Activated CD8-positive, alpha-beta memory T cell treated with anti-CD3 and anti-CD28 coated beads for 36 hours (primary cell): ENCODE results near the gene IL23R. TPM values are rescaled to one million over a fixed set of nuclear protein-coding genes. Genes with fewer than 3 reads are reported as not detected.

Source experiments
- CTCF ChIA-PET: fragments of 350-600 bp; sonication (Branson Sonifier 250); formaldehyde crosslinking; loops from one replicate; lab custom pipeline; 2021; ENCODE audit warnings: antibody characterized with exemption; lab: Charles Lee
- POLR2A ChIA-PET: fragments of 350-600 bp; sonication (Branson Sonifier 250); formaldehyde crosslinking; loops from one replicate; lab custom pipeline; 2021; ENCODE audit warnings: antibody characterized with exemption; lab: Charles Lee
- total RNA-seq, 2 experiments: library from RNA; stranded (reverse); gene quantifications; one replicate each; pipeline ENCODE4 v1.2.3, GENCODE V29; 2021

Gene IL23R
- total RNA-seq, 2 experiments from 2014 or later: 0.86 to 1.0 TPM

GRCh38 chr1:67214420-67215174 lies 48.3 kb downstream of the IL23R start:
- CTCF ChIA-PET: interaction anchor here (0.7 to 3.4 kb wide), 8 partner anchors 10 to 292 kb away, joined by 3 to 31 read pairs (median 4); no protein-coding TSS in a partner anchor
- POLR2A ChIA-PET: no interaction called here

DNA sequence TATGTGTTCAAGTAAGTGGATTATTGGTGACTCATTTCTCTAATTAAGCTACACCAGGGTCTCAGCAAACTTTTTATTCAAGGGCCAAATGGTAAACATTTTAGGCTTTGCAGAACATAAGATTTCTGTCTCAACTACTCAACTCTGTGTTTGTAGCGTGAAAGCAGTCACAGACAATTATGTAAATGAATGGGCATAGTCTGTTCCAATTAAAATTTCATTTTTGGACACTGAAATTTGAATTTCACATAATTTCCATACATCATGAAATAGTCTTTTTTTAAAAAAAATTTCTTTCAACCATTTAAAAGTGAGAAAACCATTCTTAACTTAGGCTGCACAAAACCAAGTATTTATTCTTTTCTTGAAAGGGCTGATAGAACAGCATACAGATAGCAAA lies 50.1 kb downstream of the IL23R start:
- ChIA-PET POLR2A (no interaction called here), CTCF (interaction anchor here (1.9 kb wide), 1 partner anchor 284 kb away, joined by 5 read pairs; no protein-coding TSS in a partner anchor)

DNA sequence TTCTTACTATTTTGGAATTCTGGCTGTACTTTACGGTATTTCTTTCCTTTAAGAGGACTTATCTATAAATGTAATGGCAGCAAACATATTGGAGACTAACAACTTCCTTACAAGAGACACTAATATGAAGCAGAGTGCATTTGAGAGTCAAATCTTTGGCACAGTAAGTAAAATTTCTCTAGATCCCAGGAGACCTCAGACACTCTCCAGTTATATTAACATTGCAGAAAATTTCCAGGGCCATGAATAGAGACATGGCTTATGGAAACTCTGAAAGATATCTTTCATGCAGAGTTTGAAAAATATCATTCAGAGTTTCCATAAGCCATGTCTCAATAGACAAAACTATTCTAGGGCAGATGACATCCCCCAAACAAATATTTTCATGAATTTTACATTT lies 51.2 kb downstream of the IL23R start:
- POLR2A ChIA-PET: no interaction called here
- CTCF ChIA-PET: interaction anchor here (1.9 kb wide), 1 partner anchor 283 kb away, joined by 5 read pairs; no protein-coding TSS in a partner anchor

DNA sequence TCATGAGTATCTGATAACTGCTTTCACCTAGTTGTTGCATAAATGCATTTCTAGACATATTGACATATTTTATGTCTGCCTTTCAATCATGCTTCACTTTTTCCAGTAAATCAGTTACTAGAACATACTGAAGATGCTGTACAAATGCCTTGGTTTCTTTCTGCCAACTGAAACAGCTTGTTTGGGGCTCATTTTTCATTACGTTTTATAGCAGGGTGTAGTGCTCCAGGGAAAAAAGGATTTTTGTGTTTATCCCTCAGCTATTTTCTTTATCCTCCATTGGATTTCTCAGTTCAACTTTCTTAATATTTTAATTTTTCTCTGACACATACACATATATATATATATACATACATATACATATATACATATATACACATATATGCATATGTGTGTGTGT lies 51.7 kb downstream of the IL23R start:
- ChIA-PET CTCF (no interaction called here), POLR2A (no interaction called here)

DNA sequence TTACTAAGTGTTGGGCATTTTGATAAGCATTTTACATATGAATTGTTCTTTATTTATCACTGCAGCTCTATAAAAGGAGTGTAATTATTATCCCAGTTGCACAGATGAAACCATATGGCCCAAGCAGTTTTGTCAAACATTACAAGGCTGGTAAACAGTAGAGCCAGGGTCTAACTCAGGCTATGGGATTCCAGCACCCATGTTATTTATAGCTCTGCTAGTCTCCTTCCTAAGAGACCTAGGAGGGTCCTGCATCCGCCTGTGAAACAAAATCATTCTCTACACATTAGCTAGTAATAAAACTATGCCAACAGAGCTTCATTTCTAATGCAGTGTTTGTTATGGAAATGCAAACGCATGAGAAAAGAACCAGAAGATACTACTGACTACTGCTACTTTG lies 58.6 kb downstream of the IL23R start:
- POLR2A ChIA-PET: no interaction called here

GRCh38 chr1:67226688-67227087 lies 60.4 kb downstream of the IL23R start:
- CTCF ChIA-PET: interaction anchor here (1.1 to 1.5 kb wide), 2 partner anchors 43 to 274 kb away, joined by 3 to 4 read pairs; no protein-coding TSS in a partner anchor

More for the DNA sequence above, 58.6 kb downstream of the IL23R start:
- CTCF ChIA-PET: interaction anchor here (1.0 to 1.8 kb wide), 3 partner anchors 10 to 276 kb away, joined by 4 to 6 read pairs (median 4); no protein-coding TSS in a partner anchor

GRCh38 chr1:67227196-67227595 lies 60.9 kb downstream of the IL23R start:
- ChIA-PET POLR2A (no interaction called here), CTCF (interaction anchor here (1.1 to 1.5 kb wide), 2 partner anchors 43 to 273 kb away, joined by 3 to 4 read pairs; no protein-coding TSS in a partner anchor)

More at GRCh38 chr1:67226688-67227087, 60.4 kb downstream of the IL23R start:
- POLR2A ChIA-PET: no interaction called here

- ChIA-PET CTCF (no interaction called here), POLR2A (no interaction called here)
Observed at GRCh38 chr1:67228791-67229190, 62.5 kb downstream of the IL23R start.

- ChIA-PET CTCF (interaction anchor here (0.6 to 1.5 kb wide), 2 partner anchors 96 to 270 kb away, joined by 3 to 6 read pairs; partner anchors contain the start of gene C1orf141), POLR2A (no interaction called here)
Observed at GRCh38 chr1:67230539-67230938, 64.3 kb downstream of the IL23R start.

- POLR2A ChIA-PET: no interaction called here
- CTCF ChIA-PET: interaction anchor here (0.6 to 1.5 kb wide), 2 partner anchors 260 to 264 kb away, joined by 3 to 7 read pairs; no protein-coding TSS in a partner anchor
Observed at GRCh38 chr1:67236277-67236676, 70.0 kb downstream of the IL23R start.

GRCh38 chr1:67239738-67240137 lies 73.5 kb downstream of the IL23R start:
- ChIA-PET POLR2A (no interaction called here), CTCF (no interaction called here)

- ChIA-PET POLR2A (interaction anchor here (1.0 kb wide), 1 partner anchor 187 kb away, joined by 4 read pairs; no protein-coding TSS in a partner anchor), CTCF (interaction anchor here (1.0 kb wide), 1 partner anchor 29 kb away, joined by 4 read pairs; no protein-coding TSS in a partner anchor)
Observed at GRCh38 chr1:67241200-67241746, 75.0 kb downstream of the IL23R start.

DNA sequence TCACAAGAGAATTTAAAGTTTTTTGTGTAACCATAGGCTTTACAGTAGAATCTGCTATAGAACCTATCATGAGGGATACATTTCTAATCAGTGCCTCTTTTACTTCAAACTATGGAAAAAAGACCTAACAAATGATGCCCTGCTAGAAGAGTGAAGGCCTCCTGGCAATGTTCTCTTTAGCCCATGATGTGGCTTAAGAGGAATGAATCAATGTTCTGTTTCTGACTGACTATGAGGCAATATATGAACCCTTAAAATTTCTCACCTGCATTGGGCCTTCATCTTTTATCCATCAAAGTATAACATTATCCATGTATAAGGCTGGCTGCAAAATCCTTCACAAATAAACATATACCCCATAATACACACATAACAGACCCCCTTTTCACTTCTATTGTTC lies 75.8 kb downstream of the IL23R start:
- CTCF ChIA-PET: interaction anchor here (1.0 kb wide), 1 partner anchor 30 kb away, joined by 4 read pairs; no protein-coding TSS in a partner anchor
- POLR2A ChIA-PET: no interaction called here

DNA sequence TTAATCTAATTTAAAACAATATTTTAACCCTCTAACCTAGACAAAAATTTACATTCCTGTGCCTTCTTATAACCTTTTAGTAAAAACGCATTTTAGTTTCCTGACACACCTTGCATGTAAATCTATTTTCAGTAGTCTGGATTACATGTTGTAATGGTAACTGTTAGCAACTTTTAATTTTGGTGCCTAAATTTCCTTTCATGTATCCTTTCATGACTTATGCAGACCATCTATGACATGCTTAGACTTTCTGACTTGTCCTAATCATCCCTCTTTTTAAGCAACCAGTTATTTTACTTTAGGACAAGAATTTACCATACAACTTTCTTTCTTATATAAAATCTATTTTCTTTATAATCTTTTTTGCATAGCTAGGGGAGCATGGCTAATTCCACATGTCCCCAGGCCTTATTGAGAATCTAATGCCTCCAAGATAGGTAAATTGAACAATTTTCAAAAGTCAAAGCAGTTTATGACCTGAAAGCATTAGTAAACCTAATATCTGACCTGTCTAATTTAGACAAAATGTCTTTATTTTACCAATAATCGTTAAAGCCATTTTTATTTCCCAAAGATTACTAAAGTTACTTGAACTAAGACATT lies 83.9 kb downstream of the IL23R start:
- ChIA-PET POLR2A (no interaction called here), CTCF (no interaction called here)

- ChIA-PET POLR2A (no interaction called here), CTCF (no interaction called here)
Observed at GRCh38 chr1:67256291-67257172, 90.3 kb downstream of the IL23R start.

DNA sequence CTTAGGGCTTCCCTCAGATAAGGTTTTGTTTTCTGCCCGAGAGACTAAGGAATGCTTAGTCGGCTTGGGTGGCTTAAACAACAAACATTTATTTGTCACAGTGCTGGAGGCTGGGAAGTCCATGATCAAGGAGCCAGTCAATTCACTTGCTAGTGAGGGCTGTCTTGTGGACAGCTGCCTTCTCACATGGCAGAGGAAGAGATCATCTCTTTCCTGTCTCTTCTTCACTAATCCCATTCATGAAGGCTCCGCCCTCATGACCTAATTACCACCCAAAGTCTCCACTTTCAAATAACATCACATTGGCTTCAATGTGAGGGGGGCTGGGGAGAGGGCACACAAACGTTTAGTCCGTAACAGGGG lies 90.9 kb downstream of the IL23R start:
- POLR2A ChIA-PET: no interaction called here
- CTCF ChIA-PET: no interaction called here

DNA sequence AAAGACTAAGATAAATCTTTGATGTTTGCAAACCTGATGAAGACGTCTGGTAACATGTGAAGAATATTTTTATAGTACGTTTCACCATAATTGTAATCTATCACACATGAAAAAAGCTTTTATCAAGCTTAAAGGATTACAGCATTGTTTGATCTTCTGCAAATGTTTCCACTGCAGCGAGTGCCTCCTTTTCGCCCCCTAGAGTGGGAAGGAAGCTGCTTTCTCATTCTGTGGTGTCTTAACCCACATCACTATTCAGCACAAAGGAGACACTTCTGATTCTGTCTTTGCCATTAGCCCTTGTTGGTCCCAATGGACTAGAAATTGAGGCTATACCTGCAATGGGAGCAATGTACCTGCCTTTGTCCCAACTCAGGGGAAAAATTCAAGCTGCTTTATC lies 95.4 kb downstream of the IL23R start:
- CTCF ChIA-PET: interaction anchor here (0.6 kb wide), 1 partner anchor 167 kb away, joined by 4 read pairs; no protein-coding TSS in a partner anchor
- POLR2A ChIA-PET: no interaction called here

DNA sequence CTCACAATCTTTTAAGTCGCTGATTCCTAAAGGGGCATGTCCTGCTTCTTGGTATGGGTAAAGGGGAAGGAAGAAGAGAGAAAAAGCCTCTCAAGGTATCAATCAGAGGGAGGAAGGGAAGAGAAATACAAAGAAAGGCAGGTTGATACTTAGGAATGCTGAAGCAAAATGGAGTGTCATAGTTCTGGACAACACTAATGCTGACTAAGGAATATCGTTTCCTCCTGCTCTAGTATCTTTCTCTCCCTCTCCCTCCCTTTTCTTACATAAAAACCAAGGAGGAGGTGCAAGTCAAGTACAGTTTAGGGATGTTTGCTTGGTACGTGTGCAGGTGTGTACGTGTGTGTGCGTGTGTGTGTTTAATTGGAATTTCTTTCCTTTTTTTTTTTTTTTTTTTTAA lies 96.5 kb downstream of the IL23R start:
- ChIA-PET CTCF (no interaction called here), POLR2A (no interaction called here)

- ChIA-PET POLR2A (no interaction called here), CTCF (no interaction called here)
Observed at GRCh38 chr1:67264152-67264551, 97.9 kb downstream of the IL23R start.
